HG03565 (cell line): Measurements from ENCODE around the gene THRA.

Experiments
- ATAC-seq: cut with Tn5 transposase; IDR thresholded peaks from one replicate; pipeline ENCODE4 v1.9.1; 2021; ENCODE audit warnings: mild to moderate bottlenecking, moderate library complexity; ENCODE audit not compliant: unreplicated experiment

Gene THRA

GRCh38 chr17:40075201-40075941, 12.6 kb downstream of the THRA start:
- no peak for ATAC-seq

DNA sequence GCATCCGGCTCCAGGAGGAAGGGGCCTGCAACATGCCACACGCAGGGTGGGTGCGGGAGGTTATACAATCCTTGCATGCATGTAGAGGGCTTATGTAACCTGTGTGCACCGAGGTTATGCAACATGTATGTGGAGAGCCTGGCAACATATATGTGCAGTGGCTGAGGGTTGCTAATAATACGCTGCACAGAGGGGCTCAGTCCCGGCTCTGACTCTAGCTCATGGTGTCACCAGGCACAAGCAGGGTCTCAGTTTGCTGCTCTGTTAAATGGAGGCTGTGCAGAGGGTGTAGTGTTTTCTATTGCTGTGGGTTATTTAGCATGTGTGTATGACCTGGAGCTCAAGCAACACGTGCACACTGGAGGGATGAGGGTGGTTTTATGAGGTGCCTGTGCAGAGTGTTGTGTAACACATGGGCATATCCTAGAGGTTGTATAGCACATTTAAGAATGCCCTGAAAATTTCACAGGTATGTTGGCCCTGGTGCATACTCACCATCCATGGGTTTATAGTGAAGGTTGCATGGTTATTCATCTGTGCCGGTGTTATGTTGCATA, 13.3 kb downstream of the THRA start:
- ATAC-seq = no peak

DNA sequence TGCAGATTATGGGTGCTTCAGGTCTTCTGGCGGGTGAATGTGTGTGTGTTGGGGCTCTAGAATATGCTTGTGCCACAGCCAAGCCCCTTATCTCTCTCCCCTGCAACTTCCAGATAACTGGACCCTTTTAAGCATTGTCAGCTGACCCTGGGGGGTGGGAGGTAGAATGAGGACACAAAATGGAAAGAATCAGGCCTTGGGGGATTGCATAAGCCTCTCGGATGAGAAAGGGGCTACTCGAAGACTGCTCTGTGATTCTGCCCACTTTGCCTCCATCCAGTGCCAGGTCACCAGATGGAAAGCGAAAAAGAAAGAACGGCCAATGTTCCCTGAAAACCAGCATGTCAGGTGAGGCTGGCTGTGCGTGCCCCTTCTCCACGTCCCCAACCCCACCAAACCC, 13.8 kb downstream of the THRA start:
- ATAC-seq = no peak

GRCh38 chr17:40079545-40079944, 16.8 kb downstream of the THRA start:
- ATAC-seq = no peak

DNA sequence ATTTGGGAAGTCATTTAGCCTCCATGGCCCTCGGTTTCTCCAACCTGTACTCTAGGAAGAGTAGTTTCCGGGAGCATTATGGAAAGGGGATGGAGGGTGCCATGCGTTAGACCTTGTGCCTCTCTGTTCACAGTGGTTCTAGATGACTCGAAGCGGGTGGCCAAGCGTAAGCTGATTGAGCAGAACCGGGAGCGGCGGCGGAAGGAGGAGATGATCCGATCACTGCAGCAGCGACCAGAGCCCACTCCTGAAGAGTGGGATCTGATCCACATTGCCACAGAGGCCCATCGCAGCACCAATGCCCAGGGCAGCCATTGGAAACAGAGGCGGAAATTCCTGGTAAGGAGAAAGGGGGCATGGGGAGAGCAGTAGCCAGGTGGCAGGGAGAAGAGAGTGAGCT, 21.7 kb downstream of the THRA start:
- no peak for ATAC-seq

- no peak for ATAC-seq
Observed at GRCh38 chr17:40086150-40087044, 23.6 kb downstream of the THRA start.

DNA sequence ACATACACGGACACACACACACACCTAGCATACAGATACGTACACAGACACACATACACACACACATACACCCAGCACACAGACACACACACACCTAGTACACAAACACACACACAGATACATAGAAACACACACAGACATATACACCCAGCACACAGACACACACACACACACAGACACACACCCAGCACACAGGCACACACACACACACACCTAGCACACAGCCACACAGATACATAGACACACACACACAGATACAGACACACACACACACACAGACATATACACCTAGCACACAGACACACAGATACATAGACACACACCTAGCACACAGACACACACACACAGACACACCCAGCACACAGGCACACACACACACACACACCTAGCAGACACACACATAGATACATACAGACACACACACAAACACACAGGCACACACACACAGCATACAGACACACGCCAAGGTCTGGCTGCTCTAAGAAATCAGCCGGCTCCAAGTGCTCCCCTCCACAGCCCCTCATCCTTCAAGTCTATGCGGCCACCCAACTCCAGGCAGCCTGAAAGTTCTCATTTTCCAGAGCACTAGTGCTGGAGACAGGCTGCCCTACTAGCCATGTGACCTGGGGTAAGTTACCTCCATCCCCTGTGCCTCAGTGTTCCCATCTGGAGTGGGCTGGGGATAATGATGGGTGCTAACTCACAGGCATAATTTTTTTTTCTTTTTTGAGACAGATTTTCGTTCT, 24.5 kb downstream of the THRA start:
- no peak for ATAC-seq

DNA sequence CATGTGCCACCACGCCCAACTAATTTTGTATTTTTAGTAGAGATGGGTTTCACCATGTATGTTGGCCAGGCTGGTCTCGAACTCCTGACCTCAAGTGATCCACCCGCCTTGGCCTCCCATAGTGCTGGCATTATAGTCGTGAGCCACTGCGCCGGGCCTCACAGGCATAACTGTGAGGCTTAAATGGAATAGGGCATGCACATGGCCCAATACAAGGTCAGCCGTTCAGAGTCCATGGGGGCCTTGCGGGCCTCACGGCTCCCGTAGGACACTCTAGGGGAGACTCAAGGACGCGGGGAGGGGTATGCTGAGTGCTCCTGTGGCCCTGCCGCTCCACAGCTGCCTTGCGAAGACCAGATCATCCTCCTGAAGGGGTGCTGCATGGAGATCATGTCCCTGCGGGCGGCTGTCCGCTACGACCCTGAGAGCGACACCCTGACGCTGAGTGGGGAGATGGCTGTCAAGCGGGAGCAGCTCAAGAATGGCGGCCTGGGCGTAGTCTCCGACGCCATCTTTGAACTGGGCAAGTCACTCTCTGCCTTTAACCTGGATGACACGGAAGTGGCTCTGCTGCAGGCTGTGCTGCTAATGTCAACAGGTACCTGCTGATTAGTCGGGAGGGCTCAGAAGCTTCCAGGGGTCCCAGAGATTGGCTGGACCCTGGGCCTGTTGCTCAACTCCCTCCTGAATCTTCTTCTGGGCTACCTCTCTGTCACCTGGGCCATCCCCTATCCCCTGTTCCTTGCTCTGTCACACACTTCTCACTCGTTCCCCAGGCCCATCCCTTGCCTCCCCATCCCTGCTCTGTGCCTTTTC, 25.3 kb downstream of the THRA start:
- no peak for ATAC-seq

DNA sequence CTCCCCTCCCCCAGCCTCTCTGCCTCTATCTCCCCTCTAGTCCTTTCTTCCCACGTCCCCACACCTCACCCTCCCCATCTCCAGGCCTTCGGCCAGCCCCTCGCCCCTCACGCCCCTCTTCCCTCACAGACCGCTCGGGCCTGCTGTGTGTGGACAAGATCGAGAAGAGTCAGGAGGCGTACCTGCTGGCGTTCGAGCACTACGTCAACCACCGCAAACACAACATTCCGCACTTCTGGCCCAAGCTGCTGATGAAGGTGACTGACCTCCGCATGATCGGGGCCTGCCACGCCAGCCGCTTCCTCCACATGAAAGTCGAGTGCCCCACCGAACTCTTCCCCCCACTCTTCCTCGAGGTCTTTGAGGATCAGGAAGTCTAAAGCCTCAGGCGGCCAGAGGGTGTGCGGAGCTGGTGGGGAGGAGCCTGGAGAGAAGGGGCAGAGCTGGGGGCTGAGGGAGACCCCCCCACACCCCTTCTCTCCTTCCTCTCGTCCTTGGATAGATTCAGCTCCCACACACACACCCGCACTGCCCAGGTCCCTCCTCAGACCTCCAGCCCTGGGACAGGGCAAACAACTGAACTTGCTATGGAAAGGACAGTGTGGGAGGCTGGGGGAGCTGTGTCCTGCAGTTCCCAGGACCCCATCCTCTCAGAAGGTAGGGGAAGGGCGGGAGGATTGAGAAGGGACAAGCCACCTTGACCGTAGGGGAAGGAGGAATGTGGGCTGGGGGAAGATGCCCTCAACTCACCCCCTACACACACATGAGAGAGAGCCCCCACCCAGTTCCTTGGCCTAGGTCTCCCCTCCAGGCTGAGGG, 26.5 kb downstream of the THRA start:
- ATAC-seq = no peak

GRCh38 chr17:40090237-40091119, 27.7 kb downstream of the THRA start:
- ATAC-seq = no peak

GRCh38 chr17:40091691-40092397, 29.1 kb downstream of the THRA start:
- ATAC-seq = no peak

GRCh38 chr17:40092581-40092980, 29.8 kb downstream of the THRA start:
- ATAC-seq = no peak

DNA sequence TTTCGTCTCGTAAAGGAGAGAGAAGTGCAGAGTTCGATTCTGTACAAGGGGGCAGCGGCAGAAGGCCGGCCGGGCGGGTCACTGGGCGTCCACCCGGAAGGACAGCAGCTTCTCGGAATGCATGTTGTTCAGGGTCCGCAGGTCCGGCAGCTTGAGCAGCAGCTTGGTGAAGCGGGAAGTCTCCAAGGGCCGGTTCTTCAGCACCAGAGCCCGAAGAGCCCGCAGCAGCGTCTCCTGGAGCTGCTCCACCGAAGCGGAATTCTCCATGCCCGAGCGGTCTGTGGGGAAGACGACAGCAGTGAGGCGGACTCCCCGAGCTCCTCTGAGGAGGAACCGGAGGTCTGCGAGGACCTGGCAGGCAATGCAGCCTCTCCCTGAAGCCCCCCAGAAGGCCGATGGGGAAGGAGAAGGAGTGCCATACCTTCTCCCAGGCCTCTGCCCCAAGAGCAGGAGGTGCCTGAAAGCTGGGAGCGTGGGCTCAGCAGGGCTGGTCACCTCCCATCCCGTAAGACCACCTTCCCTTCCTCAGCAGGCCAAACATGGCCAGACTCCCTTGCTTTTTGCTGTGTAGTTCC, 30.3 kb downstream of the THRA start:
- no peak for ATAC-seq

DNA sequence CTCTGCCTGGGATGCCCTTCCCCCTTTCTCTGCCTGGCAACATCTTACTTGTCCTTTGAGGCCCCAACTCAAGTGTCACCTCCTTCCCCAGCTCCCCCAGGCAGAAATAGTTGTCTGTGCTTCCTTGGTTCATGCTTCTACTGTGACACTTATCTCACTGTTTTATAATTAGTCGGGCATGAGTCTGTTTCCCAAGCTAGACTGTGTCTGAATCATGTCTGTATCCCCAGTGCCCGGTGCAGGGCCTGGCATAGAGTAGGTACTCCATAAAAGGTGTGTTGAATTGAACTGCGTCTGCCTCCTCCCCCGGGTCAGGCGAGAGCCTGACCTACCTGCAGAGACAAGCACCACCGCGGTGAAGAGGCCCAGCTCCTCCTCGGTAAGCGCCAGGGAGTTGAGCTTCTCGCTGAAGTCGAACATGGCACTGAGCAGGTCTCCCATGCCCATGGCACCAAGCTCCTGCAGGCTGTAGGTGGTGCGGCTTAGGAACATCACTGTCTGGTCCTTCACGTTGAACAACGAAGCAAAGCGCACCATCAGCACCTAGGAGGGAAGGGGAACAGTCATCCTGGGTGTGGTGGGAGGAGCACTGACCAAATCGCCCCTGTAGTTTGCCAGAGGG, 30.9 kb downstream of the THRA start:
- ATAC-seq = no peak

DNA sequence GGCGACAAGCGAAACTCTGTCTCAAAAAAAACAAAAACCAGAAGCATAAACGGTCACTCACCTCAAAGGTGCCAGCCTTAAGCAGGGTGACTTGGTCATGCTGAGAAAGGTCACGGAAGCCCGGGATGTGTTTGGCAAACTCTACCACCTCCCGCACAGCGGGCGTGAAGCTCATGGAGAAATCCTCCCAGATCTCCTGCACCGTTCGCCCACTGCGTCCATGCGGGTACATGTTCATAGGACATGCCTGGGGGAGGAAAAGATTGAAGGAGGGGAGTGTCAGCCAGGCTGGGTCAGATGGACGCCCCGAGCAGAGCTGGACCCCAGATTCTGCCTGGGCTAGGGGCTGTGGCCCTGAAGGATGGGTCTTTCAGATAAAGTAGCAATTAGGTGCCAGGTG, 32.1 kb downstream of the THRA start:
- no peak for ATAC-seq

- ATAC-seq = no peak
Observed at GRCh38 chr17:40095351-40095943, 32.7 kb downstream of the THRA start.
